IMR-90 (cell line): Measurements from ENCODE around the gene RAVER2. TPM values are rescaled to one million over a fixed set of nuclear protein-coding genes. Genes with fewer than 3 reads are reported as not detected.

ENCODE experiments used
- ATAC-seq: fragments of 200-7000 bp; cut with Tn5 transposase; 2 replicates; pipeline ENCODE4 v1.9.1; 2020; ENCODE audit warnings: low read depth, mild to moderate bottlenecking, moderate library complexity
- BruUV-seq: library from RNA; stranded (reverse); fragments of 400-500 nt; replicated peaks from 2 replicates; lab custom pipeline; 2021; lab: Mats Ljungman, UMichigan
- CTCF ChIA-PET: fragments of 300-600 bp; formaldehyde crosslinking; extraction: SDS; loops from one replicate; lab custom pipeline; 2021; ENCODE audit warnings: antibody characterized with exemption; lab: Yijun Ruan, JAX
- POLR2A ChIA-PET: fragments of 300-600 bp; sonication (Branson Sonifier 250); formaldehyde crosslinking; loops from one replicate; lab custom pipeline; 2022; ENCODE audit warnings: antibody characterized with exemption; ENCODE audit not compliant: unreplicated experiment; lab: Charles Lee
- DNase-seq: peaks from one replicate; pipeline ENCODE4 v3.0.0; 2013
- H2AFZ ChIP-seq: replicated peaks from 2 replicates; pipeline ENCODE3; 2013; ENCODE audit warnings: low read length, mild to moderate bottlenecking; ENCODE audit not compliant: poor library complexity
- H2AK5ac ChIP-seq: 2 replicates; pipeline ENCODE4 v1.6.1; 2013; ENCODE audit warnings: low read depth, low read length, inconsistent platforms
- H2AK9ac ChIP-seq: replicated peaks from 2 replicates; pipeline ENCODE3; 2013; ENCODE audit warnings: mild to moderate bottlenecking, low read depth, low read length, moderate library complexity; ENCODE audit not compliant: poor library complexity
- H2BK120ac ChIP-seq: 2 replicates; pipeline ENCODE4 v1.6.1; 2013; ENCODE audit warnings: low read depth, low read length, inconsistent platforms
- H2BK15ac ChIP-seq: 3 replicates; pipeline ENCODE4 v1.6.1; 2013; ENCODE audit warnings: low read depth, low read length, inconsistent platforms
- H2BK20ac ChIP-seq: 2 replicates; pipeline ENCODE4 v1.6.1; 2013; ENCODE audit warnings: low read depth, mild to moderate bottlenecking, inconsistent platforms, low read length, moderate library complexity
- H2BK5ac ChIP-seq: 2 replicates; pipeline ENCODE4 v1.6.1; 2013; ENCODE audit warnings: mild to moderate bottlenecking, low read depth, low read length, inconsistent platforms; ENCODE audit not compliant: poor library complexity, severe bottlenecking
- H3K14ac ChIP-seq: replicated peaks from 2 replicates; pipeline ENCODE4 v1.6.1; 2013; ENCODE audit warnings: low read depth, low read length, inconsistent platforms
- H3K18ac ChIP-seq: 2 replicates; pipeline ENCODE4 v1.6.1; 2013; ENCODE audit warnings: low read depth, low read length, control low read depth
- H3K23ac ChIP-seq: 2 replicates; pipeline ENCODE4 v1.6.1; 2013; ENCODE audit warnings: low read depth, low read length, inconsistent platforms
- H3K27ac ChIP-seq: 2 replicates; pipeline ENCODE4 v1.5.1; 2013; ENCODE audit warnings: mild to moderate bottlenecking, control low read depth, low read length; ENCODE audit not compliant: insufficient read depth
- H3K27me3 ChIP-seq: 2 replicates; pipeline ENCODE4 v1.6.1; 2013; ENCODE audit warnings: low read length; ENCODE audit not compliant: control insufficient read depth, insufficient read depth
- H3K36me3 ChIP-seq: 2 replicates; pipeline ENCODE4 v1.6.1; 2013; ENCODE audit warnings: low read length, mixed read lengths; ENCODE audit not compliant: control insufficient read depth, insufficient read depth
- H3K4ac ChIP-seq: 2 replicates; pipeline ENCODE4 v1.6.1; 2013; ENCODE audit warnings: low read depth, low read length, inconsistent platforms
- H3K4me1 ChIP-seq: 2 replicates; pipeline ENCODE4 v1.6.1; 2013; ENCODE audit warnings: low read length, mixed read lengths; ENCODE audit not compliant: control insufficient read depth, insufficient read depth
- H3K4me2 ChIP-seq: 2 replicates; pipeline ENCODE4 v1.6.1; 2013; ENCODE audit warnings: low read depth, mild to moderate bottlenecking, control low read depth, low read length, moderate library complexity
- H3K4me3 ChIP-seq: 2 replicates; pipeline ENCODE4 v1.5.1; 2013; ENCODE audit warnings: low read depth, mild to moderate bottlenecking, control low read depth, low read length, moderate library complexity; ENCODE audit not compliant: insufficient read depth
- H3K56ac ChIP-seq: 2 replicates; pipeline ENCODE4 v1.6.1; 2013; ENCODE audit warnings: low read length, inconsistent platforms; ENCODE audit not compliant: insufficient read depth; ENCODE audit errors: extremely low read depth
- H3K79me1 ChIP-seq, 2 experiments: 2 replicates each; pipeline ENCODE4 v1.6.1; 2013; ENCODE audit warnings: low read length in 2 of 2, inconsistent platforms in 1 of 2, low read depth in 1 of 2
- H3K9ac ChIP-seq: 2 replicates; pipeline ENCODE4 v1.6.1; 2013; ENCODE audit warnings: low read depth, low read length, control low read depth
- H3K9me1 ChIP-seq: 2 replicates; pipeline ENCODE4 v1.6.1; 2013; ENCODE audit warnings: low read length, inconsistent platforms; ENCODE audit not compliant: insufficient read depth
- H3K9me3 ChIP-seq: 2 replicates; pipeline ENCODE4 v1.6.1; 2013; ENCODE audit warnings: low read length; ENCODE audit not compliant: control insufficient read depth, insufficient read depth
- H4K20me1 ChIP-seq: 2 replicates; pipeline ENCODE4 v1.6.1; 2013; ENCODE audit warnings: low read length, inconsistent platforms; ENCODE audit not compliant: insufficient read depth
- H4K5ac ChIP-seq: 2 replicates; pipeline ENCODE4 v1.6.1; 2013; ENCODE audit warnings: mild to moderate bottlenecking, low read depth, low read length, control low read depth
- H4K8ac ChIP-seq, 2 experiments: 2 replicates each; pipeline ENCODE4 v1.6.1; 2013; ENCODE audit warnings: low read depth in 2 of 2, low read length in 2 of 2, control low read depth in 1 of 2, inconsistent platforms in 1 of 2
- H4K91ac ChIP-seq: 2 replicates; pipeline ENCODE4 v1.6.1; 2013; ENCODE audit warnings: low read depth, low read length, inconsistent platforms; ENCODE audit not compliant: insufficient read depth
- BHLHE40 ChIP-seq: fragments of 150-350 bp; IDR thresholded peaks from 2 replicates; pipeline ENCODE4 v1.6.1; 2016; ENCODE audit warnings: mild to moderate bottlenecking, low read depth, low read length
- FOS ChIP-seq: fragments of 150-350 bp; IDR thresholded peaks from 2 replicates; pipeline ENCODE4 v1.6.1; 2016; ENCODE audit warnings: low read depth, low read length
- MAFK ChIP-seq: IDR thresholded peaks from 2 replicates; pipeline ENCODE4 v1.6.1; 2012; ENCODE audit warnings: low read depth, low read length, improper control_type of control experiment
- MXI1 ChIP-seq: IDR thresholded peaks from 2 replicates; pipeline ENCODE4 v1.6.1; 2012; ENCODE audit warnings: low read depth, mild to moderate bottlenecking, low read length, moderate library complexity, borderline replicate concordance
- NFE2L2 ChIP-seq: fragments of 150-350 bp; IDR thresholded peaks from 2 replicates; pipeline ENCODE4 v1.6.1; 2016; ENCODE audit warnings: low read depth, mild to moderate bottlenecking, low read length
- RFX5 ChIP-seq: IDR thresholded peaks from 2 replicates; pipeline ENCODE4 v1.8.0; 2012; ENCODE audit warnings: low read depth, mild to moderate bottlenecking, low read length, moderate library complexity
- SMC3 ChIP-seq: fragments of 150-350 bp; IDR thresholded peaks from 2 replicates; pipeline ENCODE4 v1.6.1; 2016; ENCODE audit warnings: low read depth, mild to moderate bottlenecking, antibody characterized with exemption, low read length, moderate library complexity
- WGBS, 2 experiments: methylation state at CpG; one replicate each; pipeline versions ENCODE4 v1.1.5 to v1.1.7; 2013; ENCODE audit warnings: missing lambda C conversion rate in 2 of 2; ENCODE audit not compliant: insufficient read length in 1 of 2; ENCODE audit errors: extremely low coverage in 2 of 2; 5-methylcytosine and 5-hydroxymethylcytosine counted together
- dilution Hi-C: fragments of 300-500 bp; cut with HindIII; formaldehyde crosslinking; loops from one replicate; pipeline ENCODE4 v1.14.3; 2018; ENCODE audit warnings: low sequenced_read_pairs; ENCODE audit not compliant: unreplicated experiment
- in situ Hi-C: fragments of 300-500 bp; cut with MboI; formaldehyde crosslinking; loops from 3 replicates; pipeline ENCODE4 v1.14.3; 2019; ENCODE audit warnings: low sequenced_read_pairs, inconsistent platforms, mixed read lengths
- intact Hi-C: fragments of 100-400 bp; cut with micrococcal nuclease; formaldehyde crosslinking; loops from 2 replicates; pipeline ENCODE4 v1.10.0; 2022
- polyA plus RNA-seq, 3 experiments: library from polyadenylated mRNA; depleted of rRNA; stranded (reverse); fragments of >200 nt; gene quantifications; 2 replicates each; pipeline ENCODE4 v1.2.3, GENCODE V29; 2012; ENCODE audit warnings: low replicate concordance in 1 of 3
- total RNA-seq: library from RNA; depleted of rRNA; stranded (reverse); fragments of >200 nt; gene quantifications from 2 replicates; pipeline ENCODE4 v1.2.3, GENCODE V29; 2012
- TF ChIP-seq, protein P1 (sequence below): conservative IDR thresholded peaks from 2 replicates; pipeline ENCODE4 v1.5.1; 2012; ENCODE audit warnings: mild to moderate bottlenecking, low read depth, low read length, improper control_type of control experiment
- TF ChIP-seq, protein P2 (sequence below): fragments of 150-350 bp; IDR thresholded peaks from 2 replicates; pipeline ENCODE4 v1.6.1; 2017; ENCODE audit warnings: mild to moderate bottlenecking, antibody characterized with exemption, low read length, low read depth

RAVER2 gene
- total and polyA plus RNA-seq, 2 of the 4 experiments (the other 2 are of a cell fraction) = 3.7 to 6.1 TPM

DNA sequence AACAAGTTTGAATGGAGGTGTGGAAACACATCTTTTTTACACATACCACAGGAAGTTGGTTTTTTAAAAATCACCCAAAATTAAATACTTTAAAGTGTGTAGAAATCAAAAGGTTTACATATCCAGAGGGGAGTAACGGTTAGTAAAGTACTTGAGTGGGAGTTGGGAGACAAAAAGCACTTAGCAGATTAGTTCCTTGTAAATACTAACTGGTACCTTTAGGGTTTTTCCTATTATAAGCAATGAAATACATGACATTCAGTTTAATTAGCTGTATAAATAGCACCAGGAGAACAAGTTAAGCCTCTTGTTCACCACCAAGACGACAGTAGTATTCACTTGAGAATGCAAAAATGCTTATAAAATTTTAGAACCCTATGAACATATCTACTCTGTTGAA, 23.7 kb upstream of the RAVER2 start:
- Histone ChIP-seq H3K4me3 (no peak overlapping the region), H2AK9ac (no peak overlapping the region), H3K23ac (no peak overlapping the region), H3K27me3 (peaks cover 20% of the 10 kb centered on the region), H3K27ac (no peak overlapping the region), H4K20me1 (no peaks in the 10 kb centered on the region), H3K4ac (no peak overlapping the region), H3K9ac (no peak overlapping the region), H4K8ac (no peak overlapping the region), H3K36me3 (no peaks in the 10 kb centered on the region), H3K9me1 (no peaks in the 10 kb centered on the region), H3K4me1 (no peaks in the 10 kb centered on the region), H4K91ac (no peak overlapping the region), H4K5ac (no peak overlapping the region), H3K18ac (no peak overlapping the region), H3K9me3 (0 out of 2 replicates have a peak, but pooled peaks cover 5% of the 10 kb centered on the region), H2BK20ac (no peak overlapping the region), H3K79me1 (no peaks in the 10 kb centered on the region), H3K4me2 (no peak overlapping the region), H2BK15ac (no peak overlapping the region), H2AK5ac (no peak overlapping the region), H3K56ac (no peak overlapping the region), H2BK120ac (no peak overlapping the region), H2BK5ac (no peak overlapping the region), H2AFZ (no peak overlapping the region), H3K14ac (no peak overlapping the region)
- POLR2A ChIA-PET = interaction anchor here (0.6 kb wide), 1 partner anchor 13 kb away, joined by 3 read pairs; no protein-coding TSS in a partner anchor
- dilution Hi-C loops = no loop called here
- ATAC-seq (no peak), DNase-seq (no peak)
- TF ChIP-seq FOS = no peak
- no peak for TF ChIP-seq RFX5
- no peak for TF ChIP-seq SMC3
- TF ChIP-seq, protein P1, sequence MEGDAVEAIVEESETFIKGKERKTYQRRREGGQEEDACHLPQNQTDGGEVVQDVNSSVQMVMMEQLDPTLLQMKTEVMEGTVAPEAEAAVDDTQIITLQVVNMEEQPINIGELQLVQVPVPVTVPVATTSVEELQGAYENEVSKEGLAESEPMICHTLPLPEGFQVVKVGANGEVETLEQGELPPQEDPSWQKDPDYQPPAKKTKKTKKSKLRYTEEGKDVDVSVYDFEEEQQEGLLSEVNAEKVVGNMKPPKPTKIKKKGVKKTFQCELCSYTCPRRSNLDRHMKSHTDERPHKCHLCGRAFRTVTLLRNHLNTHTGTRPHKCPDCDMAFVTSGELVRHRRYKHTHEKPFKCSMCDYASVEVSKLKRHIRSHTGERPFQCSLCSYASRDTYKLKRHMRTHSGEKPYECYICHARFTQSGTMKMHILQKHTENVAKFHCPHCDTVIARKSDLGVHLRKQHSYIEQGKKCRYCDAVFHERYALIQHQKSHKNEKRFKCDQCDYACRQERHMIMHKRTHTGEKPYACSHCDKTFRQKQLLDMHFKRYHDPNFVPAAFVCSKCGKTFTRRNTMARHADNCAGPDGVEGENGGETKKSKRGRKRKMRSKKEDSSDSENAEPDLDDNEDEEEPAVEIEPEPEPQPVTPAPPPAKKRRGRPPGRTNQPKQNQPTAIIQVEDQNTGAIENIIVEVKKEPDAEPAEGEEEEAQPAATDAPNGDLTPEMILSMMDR = no peak
- no peak for TF ChIP-seq MAFK
- TF ChIP-seq NFE2L2 = no peak
- TF ChIP-seq, protein P2, sequence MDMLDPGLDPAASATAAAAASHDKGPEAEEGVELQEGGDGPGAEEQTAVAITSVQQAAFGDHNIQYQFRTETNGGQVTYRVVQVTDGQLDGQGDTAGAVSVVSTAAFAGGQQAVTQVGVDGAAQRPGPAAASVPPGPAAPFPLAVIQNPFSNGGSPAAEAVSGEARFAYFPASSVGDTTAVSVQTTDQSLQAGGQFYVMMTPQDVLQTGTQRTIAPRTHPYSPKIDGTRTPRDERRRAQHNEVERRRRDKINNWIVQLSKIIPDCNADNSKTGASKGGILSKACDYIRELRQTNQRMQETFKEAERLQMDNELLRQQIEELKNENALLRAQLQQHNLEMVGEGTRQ = no peak
- TF ChIP-seq MXI1 = no peak
- no peak for TF ChIP-seq BHLHE40
- in situ Hi-C loops = no loop called here
- BruUV-seq = no TSS peak
- CTCF ChIA-PET = no interaction called here
- no CpG with 5 or more reads among the region's 2 CpGs for WGBS, 2 experiments
- intact Hi-C loops = no loop called here
